T-cell (primary cell): ENCODE measurements around the gene NEMP1. TPM values are rescaled to one million over a fixed set of nuclear protein-coding genes. Genes with fewer than 3 reads are reported as not detected.

Experiments used
- ATAC-seq, 4 experiments: fragments of 200-7000 bp in 3 of 4; fragments of 150-1000 bp in 1 of 4; cut with Tn5 transposase; replicated peaks in 1 of 4; 1 replicate in 3 of 4; 2 replicates in 1 of 4; pipeline ENCODE4 v1.10.0; 2021; ENCODE audit warnings: moderate library complexity in 3 of 4, mild to moderate bottlenecking in 2 of 4, moderate number of reproducible peaks in 1 of 4
- CTCF ChIA-PET, 2 donors: fragments of 300-600 bp; sonication (Branson Sonifier 250); formaldehyde crosslinking; loops; one replicate each; lab custom pipeline; 2022; ENCODE audit warnings: antibody characterized with exemption in 2 of 2; lab: Charles Lee
- POLR2A ChIA-PET, 2 donors: fragments of 300-600 bp; sonication (Branson Sonifier 250); formaldehyde crosslinking; loops; one replicate each; lab custom pipeline; 2022; ENCODE audit warnings: antibody characterized with exemption in 2 of 2; lab: Charles Lee
- DNase-seq, 35 experiments: peaks; one replicate each; pipeline versions ENCODE4 v3.0.0 to v3.0.0-alpha.2; 2013 to 2023
- H3K27ac ChIP-seq: one replicate; pipeline ENCODE4 v1.5.1; 2013; ENCODE audit warnings: low read length
- H3K27me3 ChIP-seq, 2 experiments: replicated peaks in 1 of 2; 1 replicate in 1 of 2; 2 replicates in 1 of 2; pipeline versions ENCODE4 v1.6.1 to v1.7.0; 2013; ENCODE audit warnings: low read length in 1 of 2, mixed read lengths in 1 of 2; ENCODE audit not compliant: control insufficient read depth in 2 of 2, insufficient read depth in 2 of 2; ENCODE audit errors: extremely low read depth in 1 of 2
- H3K36me3 ChIP-seq, 2 donors: 1 replicate in 1 of 2; 2 replicates in 1 of 2; pipeline versions ENCODE4 v1.6.1 to v1.7.0; 2013; ENCODE audit warnings: low read length in 1 of 2; ENCODE audit not compliant: control insufficient read depth in 2 of 2, insufficient read depth in 1 of 2; ENCODE audit errors: extremely low read depth in 1 of 2
- H3K4me1 ChIP-seq, 2 experiments: 1 replicate in 1 of 2; 2 replicates in 1 of 2; pipeline versions ENCODE4 v1.6.1 to v1.7.0; 2013; ENCODE audit warnings: low read length in 2 of 2, mixed read lengths in 1 of 2; ENCODE audit not compliant: insufficient read depth in 2 of 2, control insufficient read depth in 1 of 2; ENCODE audit errors: extremely low read depth in 1 of 2
- H3K4me3 ChIP-seq, 2 donors: 1 replicate in 1 of 2; 2 replicates in 1 of 2; pipeline versions ENCODE4 v1.5.1 to v1.7.0; 2013; ENCODE audit warnings: mild to moderate bottlenecking in 2 of 2, low read length in 1 of 2, moderate library complexity in 1 of 2; ENCODE audit not compliant: control insufficient read depth in 1 of 2; ENCODE audit errors: extremely low read depth in 1 of 2
- H3K9me3 ChIP-seq: 2 replicates; pipeline ENCODE4 v1.7.0; 2013
- H3K27ac Mint-ChIP-seq, 2 donors: one replicate each; pipeline ENCODE4 v1.8.0; 2020 to 2021; ENCODE audit warnings: mild to moderate bottlenecking in 2 of 2, mixed read lengths in 2 of 2
- H3K27me3 Mint-ChIP-seq, 2 donors: one replicate each; pipeline ENCODE4 v1.8.0; 2021 to 2022; ENCODE audit warnings: mixed read lengths in 2 of 2
- H3K36me3 Mint-ChIP-seq: one replicate; pipeline ENCODE4 v1.8.0; 2021; ENCODE audit warnings: mixed read lengths
- H3K4me1 Mint-ChIP-seq, 3 donors: one replicate each; pipeline ENCODE4 v1.8.0; 2020 to 2022; ENCODE audit warnings: mixed read lengths in 3 of 3, mild to moderate bottlenecking in 1 of 3
- H3K4me3 Mint-ChIP-seq, 3 donors: one replicate each; pipeline ENCODE4 v1.8.0; 2020 to 2022; ENCODE audit warnings: mild to moderate bottlenecking in 3 of 3, mixed read lengths in 3 of 3, moderate library complexity in 3 of 3
- H3K9me3 Mint-ChIP-seq, 3 donors: one replicate each; pipeline ENCODE4 v1.8.0; 2020 to 2022; ENCODE audit warnings: mixed read lengths in 3 of 3
- WGBS: methylation state at CpG from one replicate; pipeline ENCODE4 v1.1.5; 2013; ENCODE audit warnings: missing lambda C conversion rate; ENCODE audit not compliant: insufficient coverage; 5-methylcytosine and 5-hydroxymethylcytosine counted together
- total RNA-seq, 35 experiments: library from RNA in 6 of 35; stranded (reverse) in 6 of 35; fragments of 120-200 nt in 1 of 35; gene quantifications; one replicate each; pipeline versions ENCODE4 v1.2.1 to v1.2.4 and lab custom pipeline; 2013 to 2026

The NEMP1 gene
- total RNA-seq, 5 donors from 2014 or later (not counting 1 experiment from before 2014, with no cell fraction given), result 10.7 to 26.1 (median 19.9) TPM

- H3K27me3 Mint-ChIP-seq, result peaks cover 0 to 2% of the 10 kb centered on the region in 2 donors
Measured at GRCh38 chr12:57049119-57049446, 29.5 kb downstream of the NEMP1 start.

GRCh38 chr12:57048423-57049118, 30.0 kb downstream of the NEMP1 start:
- DNase-seq (no peak), ATAC-seq (no peak)
- H3K36me3 ChIP-seq, result no peaks in the 10 kb centered on the region
- no CpG with 5 or more reads among the region's 1 CpG for WGBS
- no peaks in the 10 kb centered on the region for H3K9me3 Mint-ChIP-seq
- POLR2A ChIA-PET, result no interaction called here
- peaks cover 20 to 43% (median 26%) of the 10 kb centered on the region in 3 donors for H3K4me1 Mint-ChIP-seq
- no peak overlapping the region for H3K4me3 ChIP-seq
- H3K27me3 ChIP-seq, result peaks cover 0 to 9% of the 10 kb centered on the region in 2 experiments
- no peak overlapping the region for H3K4me3 Mint-ChIP-seq
- no peaks in the 10 kb centered on the region for H3K36me3 Mint-ChIP-seq
- CTCF ChIA-PET, result interaction anchor here in 1 of 2 donors (0.7 to 1.5 kb wide), 4 partner anchors 12 to 22 kb away, joined by 3 to 5 read pairs (median 3); no protein-coding TSS in a partner anchor
- no peak overlapping the region for H3K27ac ChIP-seq
- H3K27ac Mint-ChIP-seq, result no peak overlapping the region
- peaks cover 12 to 24% of the 10 kb centered on the region in 2 experiments for H3K4me1 ChIP-seq
- no peaks in the 10 kb centered on the region for H3K9me3 ChIP-seq
- H3K27me3 Mint-ChIP-seq, result peaks cover 0 to 5% of the 10 kb centered on the region in 2 donors

More at GRCh38 chr12:57049119-57049446, 29.5 kb downstream of the NEMP1 start:
- Mint-ChIP-seq H3K36me3 (no peaks in the 10 kb centered on the region), H3K9me3 (no peaks in the 10 kb centered on the region), H3K4me1 (peaks cover 20 to 43% (median 26%) of the 10 kb centered on the region in 3 donors), H3K27ac (no peak overlapping the region), H3K4me3 (no peak overlapping the region)
- POLR2A ChIA-PET, result no interaction called here
- peaks cover 12 to 24% of the 10 kb centered on the region in 2 experiments for H3K4me1 ChIP-seq
- ATAC-seq (no peak), DNase-seq (no peak)
- CTCF ChIA-PET, result interaction anchor here in 1 of 2 donors (0.7 kb wide), 2 partner anchors 11 to 22 kb away, joined by 3 read pairs; no protein-coding TSS in a partner anchor
- no peak overlapping the region for H3K27ac ChIP-seq
- H3K4me3 ChIP-seq, result no peak overlapping the region
- H3K36me3 ChIP-seq, result no peaks in the 10 kb centered on the region
- peaks cover 0 to 4% of the 10 kb centered on the region in 2 experiments for H3K27me3 ChIP-seq
- H3K9me3 ChIP-seq, result no peaks in the 10 kb centered on the region
- no CpG with 5 or more reads among the region's 4 CpGs for WGBS

GRCh38 chr12:57047981-57048380, 30.6 kb downstream of the NEMP1 start:
- ChIA-PET POLR2A (no interaction called here), CTCF (interaction anchor here (0.6 to 1.5 kb wide), 3 partner anchors 13 to 64 kb away, joined by 3 to 5 read pairs (median 3); no protein-coding TSS in a partner anchor)
- Mint-ChIP-seq H3K4me1 (peaks cover 20 to 43% (median 26%) of the 10 kb centered on the region in 3 donors), H3K4me3 (peak overlapping the region in 1 of 3 donors; percentile 74), H3K9me3 (no peaks in the 10 kb centered on the region), H3K27me3 (peaks cover 0 to 5% of the 10 kb centered on the region in 2 donors), H3K27ac (peak overlapping the region in 1 of 2 donors; percentile 61), H3K36me3 (no peaks in the 10 kb centered on the region)
- no peak overlapping the region for H3K27ac ChIP-seq
- no peaks in the 10 kb centered on the region for H3K36me3 ChIP-seq
- H3K4me1 ChIP-seq, result peaks cover 12 to 24% of the 10 kb centered on the region in 2 experiments
- H3K9me3 ChIP-seq, result no peaks in the 10 kb centered on the region
- no CpG with 5 or more reads among the region's 1 CpG for WGBS
- peaks cover 0 to 9% of the 10 kb centered on the region in 2 experiments for H3K27me3 ChIP-seq
- ATAC-seq (no peak), DNase-seq (no peak)
- H3K4me3 ChIP-seq, result no peak overlapping the region

GRCh38 chr12:57046947-57047890, 31.4 kb downstream of the NEMP1 start:
- ChIA-PET CTCF (interaction anchor here (0.5 to 1.5 kb wide), 3 partner anchors 14 to 590 kb away, joined by 3 to 16 read pairs (median 5); no protein-coding TSS in a partner anchor), POLR2A (no interaction called here)
- no peaks in the 10 kb centered on the region for H3K36me3 ChIP-seq
- H3K27me3 ChIP-seq, result peaks cover 0 to 9% of the 10 kb centered on the region in 2 experiments
- peaks cover 0 to 5% of the 10 kb centered on the region in 2 donors for H3K27me3 Mint-ChIP-seq
- peaks cover 20 to 43% (median 26%) of the 10 kb centered on the region in 3 donors for H3K4me1 Mint-ChIP-seq
- H3K27ac Mint-ChIP-seq, result peak overlapping the region; percentile 56 to 61
- no CpG with 5 or more reads among the region's 10 CpGs for WGBS
- DNase-seq, result peak in 19 of 35 experiments; percentile 7 to 49 (median 24)
- no peaks in the 10 kb centered on the region for H3K9me3 ChIP-seq
- peak overlapping the region in 1 of 2 donors; percentile 5 for H3K4me3 ChIP-seq
- no peaks in the 10 kb centered on the region for H3K36me3 Mint-ChIP-seq
- H3K9me3 Mint-ChIP-seq, result no peaks in the 10 kb centered on the region
- no peak overlapping the region for H3K27ac ChIP-seq
- peak; percentile 37 to 83 (median 68) for ATAC-seq
- H3K4me1 ChIP-seq, result peaks cover 12 to 24% of the 10 kb centered on the region in 2 experiments
- peak overlapping the region in 2 of 3 donors; percentile 49 to 74 for H3K4me3 Mint-ChIP-seq

- ChIA-PET CTCF (interaction anchor here in 1 of 2 donors (0.5 kb wide), 1 partner anchor 590 kb away, joined by 16 read pairs; no protein-coding TSS in a partner anchor), POLR2A (interaction anchor here in 1 of 2 donors (0.7 kb wide), 1 partner anchor 373 kb away, joined by 4 read pairs; no protein-coding TSS in a partner anchor)
- H3K4me3 Mint-ChIP-seq, result peak overlapping the region in 1 of 3 donors; percentile 74
- Histone ChIP-seq H3K27me3 (peaks cover 0 to 9% of the 10 kb centered on the region in 2 experiments), H3K27ac (no peak overlapping the region), H3K4me3 (no peak overlapping the region), H3K36me3 (no peaks in the 10 kb centered on the region), H3K4me1 (peaks cover 12 to 24% of the 10 kb centered on the region in 2 experiments), H3K9me3 (no peaks in the 10 kb centered on the region)
- no peak for DNase-seq
- 100% methylated on average over 3 of the region's 6 CpGs for WGBS
- peaks cover 20 to 43% (median 26%) of the 10 kb centered on the region in 3 donors for H3K4me1 Mint-ChIP-seq
- no peak overlapping the region for H3K27ac Mint-ChIP-seq
- peaks cover 0 to 5% of the 10 kb centered on the region in 2 donors for H3K27me3 Mint-ChIP-seq
- no peak for ATAC-seq
- H3K36me3 Mint-ChIP-seq, result no peaks in the 10 kb centered on the region
- no peaks in the 10 kb centered on the region for H3K9me3 Mint-ChIP-seq
Measured at GRCh38 chr12:57046086-57046791, 32.4 kb downstream of the NEMP1 start.
